Suprapubic skin (tissue), 4 donors: Measurements from ENCODE around the gene FARS2.

Source experiments
- EP300 ChIP-seq: sonication (generic); formaldehyde crosslinking; IDR thresholded peaks from one replicate; pipeline ENCODE4 v1.6.1; 2017; ENCODE audit warnings: antibody characterized with exemption
- POLR2A ChIP-seq, 2 donors: fragments of 450-650 bp; IDR thresholded peaks; one replicate each; pipeline ENCODE4 v1.6.1; 2017; ENCODE audit warnings: antibody characterized with exemption in 2 of 2, mild to moderate bottlenecking in 2 of 2, moderate library complexity in 2 of 2
- POLR2AphosphoS5 ChIP-seq, 3 donors: sonication (generic); formaldehyde crosslinking; IDR thresholded peaks; one replicate each; pipeline ENCODE4 v1.6.1; 2017; ENCODE audit warnings: antibody characterized with exemption in 3 of 3
- TF ChIP-seq, protein P1 (sequence below), 2 donors: fragments of 200-600 bp in 1 of 2; fragments of 450-650 bp in 1 of 2; sonication (generic) in 1 of 2; IDR thresholded peaks; one replicate each; pipeline ENCODE4 v1.5.1; 2016 to 2019; ENCODE audit warnings: antibody characterized with exemption in 2 of 2, mild to moderate bottlenecking in 1 of 2, moderate library complexity in 1 of 2

DNA sequence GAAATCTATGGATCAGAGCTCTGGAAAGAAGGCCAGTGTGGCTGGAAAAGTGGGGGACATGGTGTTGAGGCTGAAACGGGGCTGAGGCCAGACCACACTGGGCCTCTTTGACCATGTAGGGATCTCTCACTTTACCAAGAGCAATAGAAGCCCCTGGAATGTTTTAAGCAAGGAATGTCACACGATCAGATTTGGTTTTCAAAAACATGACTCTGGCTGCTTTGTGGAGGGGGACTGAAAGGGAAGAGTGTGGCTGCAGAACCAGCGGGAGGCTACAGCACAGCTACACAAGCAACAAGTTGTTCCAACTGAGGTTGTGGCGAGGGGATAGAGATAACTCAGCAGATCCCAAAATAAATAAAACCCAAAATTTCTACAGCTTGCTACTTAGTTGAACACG, 399.5 kb downstream of the FARS2 start:
- TF ChIP-seq POLR2A (IDR thresholded peaks at IDR 0.05) (no peak), POLR2AphosphoS5 (IDR thresholded peaks at IDR 0.05) (no peak), EP300 (no peak)
- TF ChIP-seq, protein P1, sequence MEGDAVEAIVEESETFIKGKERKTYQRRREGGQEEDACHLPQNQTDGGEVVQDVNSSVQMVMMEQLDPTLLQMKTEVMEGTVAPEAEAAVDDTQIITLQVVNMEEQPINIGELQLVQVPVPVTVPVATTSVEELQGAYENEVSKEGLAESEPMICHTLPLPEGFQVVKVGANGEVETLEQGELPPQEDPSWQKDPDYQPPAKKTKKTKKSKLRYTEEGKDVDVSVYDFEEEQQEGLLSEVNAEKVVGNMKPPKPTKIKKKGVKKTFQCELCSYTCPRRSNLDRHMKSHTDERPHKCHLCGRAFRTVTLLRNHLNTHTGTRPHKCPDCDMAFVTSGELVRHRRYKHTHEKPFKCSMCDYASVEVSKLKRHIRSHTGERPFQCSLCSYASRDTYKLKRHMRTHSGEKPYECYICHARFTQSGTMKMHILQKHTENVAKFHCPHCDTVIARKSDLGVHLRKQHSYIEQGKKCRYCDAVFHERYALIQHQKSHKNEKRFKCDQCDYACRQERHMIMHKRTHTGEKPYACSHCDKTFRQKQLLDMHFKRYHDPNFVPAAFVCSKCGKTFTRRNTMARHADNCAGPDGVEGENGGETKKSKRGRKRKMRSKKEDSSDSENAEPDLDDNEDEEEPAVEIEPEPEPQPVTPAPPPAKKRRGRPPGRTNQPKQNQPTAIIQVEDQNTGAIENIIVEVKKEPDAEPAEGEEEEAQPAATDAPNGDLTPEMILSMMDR (IDR thresholded peaks at IDR 0.05), result no peak
